Right lobe of liver (tissue), 6 donors: Measurements from ENCODE around the gene CSNK1G2. TPM values are rescaled to one million over a fixed set of nuclear protein-coding genes. Genes with fewer than 3 reads are reported as not detected.

Experiments
- ATAC-seq, 4 donors: fragments of 200-7000 bp; cut with Tn5 transposase; one replicate each; pipeline ENCODE4 v1.9.1; 2020; ENCODE audit warnings: mild to moderate bottlenecking in 4 of 4, moderate library complexity in 4 of 4
- DNase-seq, 3 donors: peaks; one replicate each; pipeline ENCODE4 v3.0.0-alpha.2; 2020
- H3K27ac ChIP-seq, 3 donors: fragments of 200-600 bp; one replicate each; pipeline ENCODE4 v1.8.0; 2022
- H3K27me3 ChIP-seq, 2 donors: fragments of 200-600 bp; one replicate each; pipeline ENCODE4 v1.8.0; 2022
- H3K36me3 ChIP-seq, 4 donors: fragments of 200-600 bp; sonication (generic) in 1 of 4; one replicate each; pipeline versions ENCODE4 v1.5.1 to v1.8.0; 2017 to 2022; ENCODE audit warnings: control low read depth in 1 of 4
- H3K4me1 ChIP-seq, 4 donors: fragments of 200-600 bp; sonication (generic) in 1 of 4; one replicate each; pipeline versions ENCODE4 v1.5.1 to v1.8.0; 2017 to 2022; ENCODE audit warnings: control low read depth in 1 of 4
- H3K4me3 ChIP-seq, 3 donors: fragments of 200-600 bp; one replicate each; pipeline ENCODE4 v1.8.0; 2022
- H3K9me3 ChIP-seq, 4 donors: fragments of 200-600 bp; sonication (generic) in 1 of 4; one replicate each; pipeline versions ENCODE4 v1.5.1 to v1.8.0; 2017 to 2022; ENCODE audit warnings: control low read depth in 1 of 4
- POLR2A ChIP-seq: fragments of 450-650 bp; IDR thresholded peaks from one replicate; pipeline ENCODE4 v1.6.1; 2017; ENCODE audit warnings: antibody characterized with exemption, mild to moderate bottlenecking
- whole genome bisulfite sequencing: methylation state at CpG from one replicate; pipeline ENCODE4 v1.1.6; 2018; ENCODE audit warnings: low coverage, low lambda C conversion rate; ENCODE audit not compliant: insufficient coverage; ENCODE audit errors: missing lambda C conversion rate; 5-methylcytosine and 5-hydroxymethylcytosine counted together
- intact Hi-C, 2 donors: fragments of 100-400 bp; cut with DNase I; formaldehyde crosslinking; loops; one replicate each; pipeline versions ENCODE4 v1.11.2 to v1.14.1; 2022
- total RNA-seq, 6 experiments: library from RNA; depleted of rRNA in 2 of 6; stranded (reverse); fragments of >200 nt in 2 of 6; fragmentation: NEBNext Ultra II Directional in 3 of 6; extraction: Animal tissue kit (Norgen Biotek cat#: 25700) in 3 of 6; gene quantifications; one replicate each; pipeline versions ENCODE4 v1.1.0 to v1.2.4, GENCODE V29; 2016 to 2023
- TF ChIP-seq, protein P1 (sequence below), 4 donors: fragments of 200-600 bp in 3 of 4; fragments of 450-650 bp in 1 of 4; IDR thresholded peaks; one replicate each; pipeline versions ENCODE4 v1.5.1 to v1.8.0; 2016 to 2022; ENCODE audit warnings: antibody characterized with exemption in 4 of 4, mild to moderate bottlenecking in 2 of 4
- donor health status: DM: no; HTN: yes; CAD: no.
- donor health status: DM: no; HTN: no; CAD: no.
- donor health status: DM: no; HTN: no; CAD: no.
- donor health status: DM: no; HTN: yes; CAD: no.
- donor health status: DM: no; HTN: yes; CAD: no.

The CSNK1G2 gene
- total RNA-seq, 6 experiments from 2014 or later = 14.4 to 35.2 (median 22.6) TPM

GRCh38 chr19:1945899-1946298, 4.9 kb downstream of the CSNK1G2 start:
- WGBS = 44% methylated on average over 9 of the region's 18 CpGs
- H3K36me3 ChIP-seq = no peaks in the 10 kb centered on the region
- ATAC-seq (peak in 2 of 4 donors; percentile 4 to 43), DNase-seq (peak in 1 of 3 donors; percentile 58)
- no peaks in the 10 kb centered on the region for H3K4me1 ChIP-seq
- no peak overlapping the region for H3K27ac ChIP-seq
- no peaks in the 10 kb centered on the region for H3K9me3 ChIP-seq
- intact Hi-C loops = loop anchor here in 1 of 2 donors (5.0 kb wide), 1 partner anchor 66 kb away; no protein-coding TSS in a partner anchor
- TF ChIP-seq, protein P1, sequence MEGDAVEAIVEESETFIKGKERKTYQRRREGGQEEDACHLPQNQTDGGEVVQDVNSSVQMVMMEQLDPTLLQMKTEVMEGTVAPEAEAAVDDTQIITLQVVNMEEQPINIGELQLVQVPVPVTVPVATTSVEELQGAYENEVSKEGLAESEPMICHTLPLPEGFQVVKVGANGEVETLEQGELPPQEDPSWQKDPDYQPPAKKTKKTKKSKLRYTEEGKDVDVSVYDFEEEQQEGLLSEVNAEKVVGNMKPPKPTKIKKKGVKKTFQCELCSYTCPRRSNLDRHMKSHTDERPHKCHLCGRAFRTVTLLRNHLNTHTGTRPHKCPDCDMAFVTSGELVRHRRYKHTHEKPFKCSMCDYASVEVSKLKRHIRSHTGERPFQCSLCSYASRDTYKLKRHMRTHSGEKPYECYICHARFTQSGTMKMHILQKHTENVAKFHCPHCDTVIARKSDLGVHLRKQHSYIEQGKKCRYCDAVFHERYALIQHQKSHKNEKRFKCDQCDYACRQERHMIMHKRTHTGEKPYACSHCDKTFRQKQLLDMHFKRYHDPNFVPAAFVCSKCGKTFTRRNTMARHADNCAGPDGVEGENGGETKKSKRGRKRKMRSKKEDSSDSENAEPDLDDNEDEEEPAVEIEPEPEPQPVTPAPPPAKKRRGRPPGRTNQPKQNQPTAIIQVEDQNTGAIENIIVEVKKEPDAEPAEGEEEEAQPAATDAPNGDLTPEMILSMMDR (IDR thresholded peaks at IDR 0.05) = peak; percentile 32 to 51 (median 42)
- no peak for TF ChIP-seq POLR2A
- no peak overlapping the region for H3K4me3 ChIP-seq
- no peaks in the 10 kb centered on the region for H3K27me3 ChIP-seq

DNA sequence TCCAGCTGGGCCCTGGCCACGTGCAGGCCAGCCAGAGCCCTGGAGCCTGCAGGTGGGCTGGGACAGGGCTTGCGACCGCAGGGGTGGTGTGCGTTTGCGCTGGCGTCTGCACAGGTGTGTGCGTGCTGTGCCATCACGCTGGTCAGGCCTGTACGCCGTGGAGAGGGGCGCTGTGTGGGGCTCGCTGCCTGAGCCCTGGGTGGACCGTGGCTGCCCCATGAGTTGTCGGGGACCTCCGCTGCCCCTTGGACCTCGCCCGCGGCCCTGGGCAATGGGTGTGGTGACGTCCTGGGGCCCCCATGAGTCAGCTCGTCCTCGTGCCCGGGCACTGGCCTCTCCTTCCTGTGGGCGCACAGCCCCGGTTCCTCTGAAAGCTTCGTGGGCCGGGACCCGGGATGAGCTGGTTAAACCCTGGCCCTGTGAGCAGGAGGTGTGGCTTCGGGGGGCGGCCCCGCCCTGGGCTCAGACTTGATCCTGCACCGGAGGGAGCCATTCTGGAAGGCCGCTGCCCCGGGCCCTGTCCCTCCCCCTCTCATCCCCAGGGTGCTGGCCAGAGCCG, 6.8 kb downstream of the CSNK1G2 start:
- H3K27ac ChIP-seq = no peak overlapping the region
- intact Hi-C loops = loop anchor here in 1 of 2 donors (5.0 kb wide), 1 partner anchor 65 kb away; no protein-coding TSS in a partner anchor
- 33% methylated on average over 2 of the region's 34 CpGs for WGBS
- TF ChIP-seq POLR2A = no peak
- TF ChIP-seq, protein P1 (IDR thresholded peaks at IDR 0.05) = no peak
- H3K4me3 ChIP-seq = no peak overlapping the region
- H3K27me3 ChIP-seq = no peaks in the 10 kb centered on the region
- H3K4me1 ChIP-seq = no peaks in the 10 kb centered on the region
- ATAC-seq (no peak), DNase-seq (no peak)
- no peaks in the 10 kb centered on the region for H3K36me3 ChIP-seq
- no peaks in the 10 kb centered on the region for H3K9me3 ChIP-seq

- Histone ChIP-seq H3K4me3 (no peak overlapping the region), H3K27me3 (no peaks in the 10 kb centered on the region), H3K27ac (no peak overlapping the region), H3K36me3 (no peaks in the 10 kb centered on the region), H3K4me1 (no peaks in the 10 kb centered on the region), H3K9me3 (no peaks in the 10 kb centered on the region)
- WGBS = 87% methylated on average over 16 of the region's 44 CpGs
- DNase-seq (no peak), ATAC-seq (no peak)
- TF ChIP-seq POLR2A = no peak
- TF ChIP-seq, protein P1 (IDR thresholded peaks at IDR 0.05) = no peak
- intact Hi-C loops = loop anchor here in 1 of 2 donors (5.0 kb wide), 1 partner anchor 63 kb away; no protein-coding TSS in a partner anchor
These were observed 8.5 kb downstream of the CSNK1G2 start for GRCh38 chr19:1949304-1950101.

- intact Hi-C loops = no loop called here
- no peak for TF ChIP-seq POLR2A
- TF ChIP-seq, protein P1 (IDR thresholded peaks at IDR 0.05) = no peak
- no peak overlapping the region for H3K4me3 ChIP-seq
- 100% methylated on average over 1 of the region's 16 CpGs for WGBS
- no peaks in the 10 kb centered on the region for H3K27me3 ChIP-seq
- H3K9me3 ChIP-seq = no peaks in the 10 kb centered on the region
- DNase-seq (no peak), ATAC-seq (no peak)
- no peak overlapping the region for H3K27ac ChIP-seq
- H3K36me3 ChIP-seq = no peaks in the 10 kb centered on the region
- no peaks in the 10 kb centered on the region for H3K4me1 ChIP-seq
These were observed 9.7 kb downstream of the CSNK1G2 start for GRCh38 chr19:1950640-1951039.
